K562 (cell line): ENCODE results near the gene FNDC1. TPM values are rescaled to one million over a fixed set of nuclear protein-coding genes. Genes with fewer than 3 reads are reported as not detected.
A peak's percentile ranks its signal among the peaks of the same experiment; 100 is the strongest.

ENCODE experiments used
- polyA plus RNA-seq, 8 experiments: library from polyadenylated mRNA; depleted of rRNA in 4 of 8; stranded (reverse) in 5 of 8; unstranded in 3 of 8; fragments of >200 nt; fragmentation: Nextera tagmentation in 2 of 8; fragmentation: Illumina TruSeq in 1 of 8; extraction: Ambion mirVana in 2 of 8; extraction: Trizol in 1 of 8; gene quantifications; 2 replicates each; pipeline versions ENCODE4 v1.2.1 to v1.2.3, GENCODE V29; 2011 to 2014; ENCODE audit warnings: inconsistent platforms in 1 of 8, missing spikeins in 1 of 8
- total RNA-seq, 7 experiments: library from RNA; depleted of rRNA in 6 of 7; stranded (reverse); fragments of >200 nt in 6 of 7; fragmentation: Illumina TruSeq in 2 of 7; extraction: Trizol in 2 of 7; gene quantifications; 2 replicates each; pipeline versions ENCODE4 v1.2.1 to v1.2.3, GENCODE V29; 2011 to 2021; ENCODE audit warnings: low replicate concordance in 1 of 7
- TF ChIP-seq, protein P1 (sequence below): sonication (generic); formaldehyde crosslinking; IDR thresholded peaks from 2 replicates; pipeline ENCODE4 v1.8.1; 2023; ENCODE audit warnings: mild to moderate bottlenecking, missing genetic modification reagents
- TF ChIP-seq, protein P2 (sequence below), 2 experiments: fragments of 150-350 bp in 1 of 2; IDR thresholded peaks; 2 replicates each; pipeline ENCODE4 v1.6.1; 2012 to 2016; ENCODE audit warnings: low read depth in 2 of 2, low read length in 2 of 2, mild to moderate bottlenecking in 1 of 2, moderate library complexity in 1 of 2
- TF ChIP-seq, protein P3 (sequence below): fragments of 450-650 bp; IDR thresholded peaks from 2 replicates; pipeline ENCODE4 v1.7.1; 2018; ENCODE audit warnings: mild to moderate bottlenecking, low read depth; ENCODE audit not compliant: partially characterized antibody

FNDC1 gene
- total and polyA plus RNA-seq, 9 of the 15 experiments (the other 6 are each of a cell fraction or from before 2014, with no cell fraction given): not detected

DNA sequence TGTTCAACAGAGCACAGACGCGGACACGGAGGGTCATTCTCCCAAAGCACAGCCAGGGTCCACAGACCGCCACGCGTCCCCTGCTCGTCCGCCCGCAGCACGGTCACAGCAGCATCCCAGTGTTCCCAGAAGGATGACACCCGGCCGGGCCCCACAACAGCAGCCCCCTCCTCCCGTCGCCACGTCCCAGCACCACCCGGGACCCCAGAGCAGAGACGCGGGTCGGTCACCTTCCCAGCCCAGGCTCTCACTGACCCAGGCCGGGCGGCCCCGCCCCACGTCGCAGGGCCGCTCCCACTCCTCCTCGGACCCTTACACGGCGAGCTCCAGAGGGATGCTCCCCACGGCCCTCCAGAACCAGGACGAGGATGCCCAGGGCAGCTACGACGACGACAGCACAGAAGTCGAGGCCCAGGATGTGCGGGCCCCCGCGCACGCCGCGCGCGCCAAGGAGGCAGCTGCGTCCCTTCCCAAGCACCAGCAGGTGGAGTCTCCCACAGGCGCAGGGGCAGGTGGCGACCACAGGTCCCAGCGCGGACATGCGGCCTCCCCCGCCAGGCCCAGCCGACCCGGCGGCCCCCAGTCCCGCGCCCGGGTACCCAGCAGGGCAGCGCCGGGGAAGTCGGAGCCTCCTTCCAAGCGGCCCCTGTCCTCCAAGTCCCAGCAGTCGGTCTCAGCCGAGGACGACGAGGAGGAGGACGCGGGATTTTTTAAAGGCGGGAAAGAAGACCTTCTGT, 64.3 kb downstream of the FNDC1 start (continued):
- TF ChIP-seq, protein P1, sequence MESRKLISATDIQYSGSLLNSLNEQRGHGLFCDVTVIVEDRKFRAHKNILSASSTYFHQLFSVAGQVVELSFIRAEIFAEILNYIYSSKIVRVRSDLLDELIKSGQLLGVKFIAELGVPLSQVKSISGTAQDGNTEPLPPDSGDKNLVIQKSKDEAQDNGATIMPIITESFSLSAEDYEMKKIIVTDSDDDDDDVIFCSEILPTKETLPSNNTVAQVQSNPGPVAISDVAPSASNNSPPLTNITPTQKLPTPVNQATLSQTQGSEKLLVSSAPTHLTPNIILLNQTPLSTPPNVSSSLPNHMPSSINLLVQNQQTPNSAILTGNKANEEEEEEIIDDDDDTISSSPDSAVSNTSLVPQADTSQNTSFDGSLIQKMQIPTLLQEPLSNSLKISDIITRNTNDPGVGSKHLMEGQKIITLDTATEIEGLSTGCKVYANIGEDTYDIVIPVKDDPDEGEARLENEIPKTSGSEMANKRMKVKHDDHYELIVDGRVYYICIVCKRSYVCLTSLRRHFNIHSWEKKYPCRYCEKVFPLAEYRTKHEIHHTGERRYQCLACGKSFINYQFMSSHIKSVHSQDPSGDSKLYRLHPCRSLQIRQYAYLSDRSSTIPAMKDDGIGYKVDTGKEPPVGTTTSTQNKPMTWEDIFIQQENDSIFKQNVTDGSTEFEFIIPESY (CRISPR knock-in tag): 0 out of 2 replicates have a peak, but pooled peaks have one; percentile 33
- TF ChIP-seq, protein P2, sequence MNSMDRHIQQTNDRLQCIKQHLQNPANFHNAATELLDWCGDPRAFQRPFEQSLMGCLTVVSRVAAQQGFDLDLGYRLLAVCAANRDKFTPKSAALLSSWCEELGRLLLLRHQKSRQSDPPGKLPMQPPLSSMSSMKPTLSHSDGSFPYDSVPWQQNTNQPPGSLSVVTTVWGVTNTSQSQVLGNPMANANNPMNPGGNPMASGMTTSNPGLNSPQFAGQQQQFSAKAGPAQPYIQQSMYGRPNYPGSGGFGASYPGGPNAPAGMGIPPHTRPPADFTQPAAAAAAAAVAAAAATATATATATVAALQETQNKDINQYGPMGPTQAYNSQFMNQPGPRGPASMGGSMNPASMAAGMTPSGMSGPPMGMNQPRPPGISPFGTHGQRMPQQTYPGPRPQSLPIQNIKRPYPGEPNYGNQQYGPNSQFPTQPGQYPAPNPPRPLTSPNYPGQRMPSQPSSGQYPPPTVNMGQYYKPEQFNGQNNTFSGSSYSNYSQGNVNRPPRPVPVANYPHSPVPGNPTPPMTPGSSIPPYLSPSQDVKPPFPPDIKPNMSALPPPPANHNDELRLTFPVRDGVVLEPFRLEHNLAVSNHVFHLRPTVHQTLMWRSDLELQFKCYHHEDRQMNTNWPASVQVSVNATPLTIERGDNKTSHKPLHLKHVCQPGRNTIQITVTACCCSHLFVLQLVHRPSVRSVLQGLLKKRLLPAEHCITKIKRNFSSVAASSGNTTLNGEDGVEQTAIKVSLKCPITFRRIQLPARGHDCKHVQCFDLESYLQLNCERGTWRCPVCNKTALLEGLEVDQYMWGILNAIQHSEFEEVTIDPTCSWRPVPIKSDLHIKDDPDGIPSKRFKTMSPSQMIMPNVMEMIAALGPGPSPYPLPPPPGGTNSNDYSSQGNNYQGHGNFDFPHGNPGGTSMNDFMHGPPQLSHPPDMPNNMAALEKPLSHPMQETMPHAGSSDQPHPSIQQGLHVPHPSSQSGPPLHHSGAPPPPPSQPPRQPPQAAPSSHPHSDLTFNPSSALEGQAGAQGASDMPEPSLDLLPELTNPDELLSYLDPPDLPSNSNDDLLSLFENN (IDR thresholded peaks at IDR 0.05; ENCODE audit: low read depth in 2 of 2, low read length in 2 of 2): no peak
- TF ChIP-seq, protein P3, sequence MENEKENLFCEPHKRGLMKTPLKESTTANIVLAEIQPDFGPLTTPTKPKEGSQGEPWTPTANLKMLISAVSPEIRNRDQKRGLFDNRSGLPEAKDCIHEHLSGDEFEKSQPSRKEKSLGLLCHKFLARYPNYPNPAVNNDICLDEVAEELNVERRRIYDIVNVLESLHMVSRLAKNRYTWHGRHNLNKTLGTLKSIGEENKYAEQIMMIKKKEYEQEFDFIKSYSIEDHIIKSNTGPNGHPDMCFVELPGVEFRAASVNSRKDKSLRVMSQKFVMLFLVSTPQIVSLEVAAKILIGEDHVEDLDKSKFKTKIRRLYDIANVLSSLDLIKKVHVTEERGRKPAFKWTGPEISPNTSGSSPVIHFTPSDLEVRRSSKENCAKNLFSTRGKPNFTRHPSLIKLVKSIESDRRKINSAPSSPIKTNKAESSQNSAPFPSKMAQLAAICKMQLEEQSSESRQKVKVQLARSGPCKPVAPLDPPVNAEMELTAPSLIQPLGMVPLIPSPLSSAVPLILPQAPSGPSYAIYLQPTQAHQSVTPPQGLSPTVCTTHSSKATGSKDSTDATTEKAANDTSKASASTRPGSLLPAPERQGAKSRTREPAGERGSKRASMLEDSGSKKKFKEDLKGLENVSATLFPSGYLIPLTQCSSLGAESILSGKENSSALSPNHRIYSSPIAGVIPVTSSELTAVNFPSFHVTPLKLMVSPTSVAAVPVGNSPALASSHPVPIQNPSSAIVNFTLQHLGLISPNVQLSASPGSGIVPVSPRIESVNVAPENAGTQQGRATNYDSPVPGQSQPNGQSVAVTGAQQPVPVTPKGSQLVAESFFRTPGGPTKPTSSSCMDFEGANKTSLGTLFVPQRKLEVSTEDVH: no peak
